Activated naive CD8-positive, alpha-beta T cell treated with anti-CD3 and anti-CD28 coated beads, Interleukin-2, amount 50 U/mL, for 16 hours (primary cell): Measurements from ENCODE around the gene UBE2H.
"Not testable (repeated sequence)": the region's sequence is repeated elsewhere in the genome, so short reads cannot be mapped to it uniquely, and the experiment has no call there.

Experiments used
- DNase-seq: peaks from one replicate; pipeline ENCODE4 v3.0.0-alpha.2; 2020; ENCODE audit warnings: low read depth, low spot score

The UBE2H gene

DNA sequence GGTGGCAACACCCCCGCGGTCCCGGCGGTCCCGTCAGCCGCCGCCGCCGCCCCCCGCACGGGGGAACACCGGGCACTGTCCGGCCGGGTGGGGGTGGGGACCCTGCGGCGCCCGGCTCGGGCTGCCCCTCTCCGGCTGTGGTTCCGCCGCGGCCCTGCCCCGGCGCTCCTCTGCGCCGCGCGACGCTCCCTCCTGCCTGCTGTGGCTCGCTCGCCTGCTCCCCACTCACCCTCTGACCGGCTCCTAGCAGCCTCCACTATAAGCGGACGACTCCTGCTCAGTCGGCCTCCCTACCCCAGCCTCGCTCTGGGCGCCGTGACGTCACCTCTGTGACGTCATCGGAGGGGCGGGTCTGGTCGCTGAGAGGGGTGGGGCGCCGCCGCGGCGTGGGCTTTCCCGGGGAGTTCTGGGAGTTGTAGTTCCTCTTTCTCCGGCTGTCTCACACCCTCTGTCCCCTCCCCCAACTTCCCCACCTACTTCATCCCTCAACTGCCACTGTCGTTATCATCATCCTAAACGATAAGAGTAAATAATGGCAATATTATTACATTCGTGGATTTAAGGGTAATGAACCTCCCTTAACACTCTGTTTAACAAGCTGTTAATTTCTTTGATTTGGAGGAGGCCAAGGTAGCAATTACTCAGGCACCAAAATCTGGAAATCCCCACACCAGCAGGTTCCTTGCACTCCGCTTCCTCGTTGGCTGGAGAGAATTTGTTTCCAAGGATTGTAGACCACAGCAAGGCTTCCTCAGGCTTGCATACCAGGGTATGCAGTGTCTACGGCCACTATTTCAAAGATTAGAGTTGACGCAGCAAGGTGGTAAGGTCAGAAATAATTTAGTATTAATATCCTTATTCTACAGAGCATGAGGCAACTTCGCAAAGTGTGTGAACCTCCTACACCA is at the start of gene UBE2H:
Gene UBE2H (minus strand): TSS at position 308 of the 908 bp plus-strand sequence. CDS start 405 bp downstream, outside the sequence.
- DNase-seq: peak; percentile 82

DNA sequence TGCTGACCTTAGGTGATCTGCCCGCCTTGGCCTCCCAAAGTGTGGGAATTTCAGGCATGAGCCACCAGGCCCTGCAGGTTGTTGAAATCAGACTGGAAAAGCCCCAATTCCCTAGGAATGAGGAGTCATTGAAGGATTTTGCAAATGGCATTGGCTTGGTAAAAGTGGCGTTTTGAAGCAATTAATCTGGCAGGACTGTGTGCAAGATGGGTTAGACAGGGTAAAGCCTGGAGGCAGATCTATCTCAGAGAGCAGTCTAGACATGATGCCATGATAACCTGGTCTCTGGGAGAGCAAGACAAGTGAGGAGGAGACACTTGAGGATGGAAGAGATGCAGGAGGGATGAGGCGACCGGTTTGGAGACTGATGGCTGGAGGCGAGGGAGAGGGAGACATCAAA is 45.7 kb upstream of the UBE2H start:
- no peak for DNase-seq

- no peak for DNase-seq
Measured at GRCh38 chr7:129997285-129997684, 44.5 kb upstream of the UBE2H start.

- no peak for DNase-seq
Measured at GRCh38 chr7:129993275-129993674, 40.5 kb upstream of the UBE2H start.

DNA sequence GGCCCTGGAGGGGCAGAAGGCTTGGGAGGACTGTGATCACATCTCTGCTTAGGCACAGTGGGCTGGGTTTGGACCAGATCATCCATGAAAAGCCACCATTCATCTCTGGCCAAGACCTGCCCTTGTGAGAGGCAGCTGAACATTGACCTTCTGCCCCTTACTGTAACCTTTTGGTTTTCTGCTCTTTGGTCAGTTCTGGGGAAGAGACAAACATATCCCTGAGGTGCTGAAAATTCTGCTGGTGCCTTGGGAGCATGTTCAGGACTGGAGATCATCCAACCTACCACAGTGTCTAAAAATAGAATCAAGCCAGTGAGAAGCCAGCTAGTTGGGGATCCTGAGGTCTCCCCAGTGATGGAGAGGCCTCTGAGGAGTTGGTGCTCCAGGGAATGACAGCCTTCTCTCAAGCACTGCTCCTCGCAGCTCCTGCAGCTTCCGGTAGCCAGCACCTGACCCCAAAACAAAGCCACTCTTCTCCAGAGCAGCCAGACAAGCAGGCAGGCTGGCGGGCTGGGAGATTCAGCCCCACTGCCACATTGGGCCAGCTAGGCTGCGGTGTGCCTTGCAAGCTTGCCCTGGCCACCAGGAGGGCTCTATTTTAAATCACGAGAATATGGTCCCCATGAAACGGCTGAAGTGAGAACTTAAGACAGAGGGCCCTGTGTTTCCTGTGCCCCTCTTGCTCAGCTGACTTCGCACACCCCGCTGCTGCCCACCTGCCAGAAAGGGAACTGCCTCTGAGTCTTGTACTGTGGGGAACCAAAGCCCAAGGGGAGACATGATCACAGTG is 37.8 kb upstream of the UBE2H start:
- DNase-seq: no peak

DNA sequence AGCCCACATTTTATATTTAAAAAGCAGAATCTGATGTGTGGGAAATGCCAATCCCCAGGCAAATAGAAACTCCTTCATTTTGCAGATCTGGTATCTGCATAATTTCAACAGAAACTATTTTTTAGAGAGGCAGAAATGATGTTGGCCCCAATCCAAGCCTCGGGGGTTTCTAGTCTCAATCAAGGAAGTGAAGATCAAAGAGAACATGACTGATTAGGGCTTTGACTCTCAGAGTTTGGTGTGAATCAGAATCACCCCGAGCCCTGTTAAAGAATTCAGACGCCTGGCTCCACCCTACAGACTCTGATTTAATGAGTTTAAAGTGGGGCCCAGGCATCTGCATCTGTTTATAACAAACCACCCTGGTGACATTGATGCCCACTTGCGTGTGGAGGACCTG is 36.7 kb upstream of the UBE2H start:
- peak; percentile 29 for DNase-seq

- DNase-seq: no peak
Measured at GRCh38 chr7:129986600-129986999, 33.8 kb upstream of the UBE2H start.

- DNase-seq: no peak
Measured at GRCh38 chr7:129980667-129981066, 27.9 kb upstream of the UBE2H start.

DNA sequence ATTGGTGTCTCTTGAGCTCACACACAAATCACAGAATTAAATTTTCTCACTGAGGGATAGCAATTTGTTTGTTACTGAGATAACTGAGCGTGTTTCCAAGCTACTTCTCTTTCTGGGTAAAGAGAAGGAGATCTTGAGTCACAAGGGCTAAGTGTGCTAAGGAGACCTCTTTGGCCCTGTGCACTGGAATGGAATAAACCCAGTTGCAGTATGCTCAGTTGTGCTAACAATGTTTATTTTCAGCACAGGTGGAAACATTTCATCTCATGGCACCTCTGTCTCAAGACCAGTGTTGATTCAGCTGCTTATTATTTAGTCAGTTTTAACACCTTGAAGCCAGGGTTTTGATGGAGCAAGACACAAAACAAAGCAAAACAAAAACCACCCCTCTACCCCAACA is 22.5 kb upstream of the UBE2H start:
- no peak for DNase-seq

- no peak for DNase-seq
Measured at GRCh38 chr7:129970816-129971215, 18.1 kb upstream of the UBE2H start.

GRCh38 chr7:129969881-129970446 is 17.2 kb upstream of the UBE2H start:
- DNase-seq: no peak

- DNase-seq: no peak
Measured at GRCh38 chr7:129968592-129969383, 16.0 kb upstream of the UBE2H start.

GRCh38 chr7:129960204-129960475 is 7.4 kb upstream of the UBE2H start:
- not testable (repeated sequence) for DNase-seq

DNA sequence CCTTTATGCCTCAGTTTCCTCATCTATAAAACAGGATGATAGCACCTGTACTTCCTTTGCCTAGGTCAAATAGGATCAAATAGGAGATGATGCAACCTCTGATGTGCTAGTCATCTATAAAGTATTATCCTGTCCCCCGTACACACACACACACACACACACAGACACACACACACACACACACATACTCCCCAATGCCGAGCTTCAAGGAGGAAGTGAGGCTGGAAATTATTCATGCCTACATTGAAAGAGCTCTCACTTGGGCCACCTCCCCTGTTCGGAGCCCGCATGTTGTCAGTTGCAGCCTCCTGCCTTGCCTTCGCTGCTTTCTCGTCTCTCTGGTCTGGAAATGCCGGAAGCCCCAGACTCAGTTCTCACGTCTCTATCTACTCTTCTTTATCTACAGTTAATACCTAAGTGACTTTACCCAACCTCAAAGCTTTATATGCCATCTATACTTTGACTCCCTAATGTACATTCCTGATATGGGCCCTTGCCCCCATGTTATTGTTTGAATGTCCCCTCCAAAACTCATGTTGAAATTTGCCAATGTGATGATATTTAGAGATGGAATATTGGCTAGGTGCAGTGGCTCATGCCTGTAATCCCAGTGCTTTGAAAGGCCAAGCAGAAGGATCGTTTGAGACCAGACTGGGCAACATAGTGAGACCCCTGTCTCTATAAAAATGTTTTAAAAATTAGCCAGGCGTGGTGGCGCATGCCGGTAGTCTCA is 6.9 kb upstream of the UBE2H start:
- DNase-seq: no peak

- no peak for DNase-seq
Measured at GRCh38 chr7:129958643-129959470, 6.1 kb upstream of the UBE2H start.

DNA sequence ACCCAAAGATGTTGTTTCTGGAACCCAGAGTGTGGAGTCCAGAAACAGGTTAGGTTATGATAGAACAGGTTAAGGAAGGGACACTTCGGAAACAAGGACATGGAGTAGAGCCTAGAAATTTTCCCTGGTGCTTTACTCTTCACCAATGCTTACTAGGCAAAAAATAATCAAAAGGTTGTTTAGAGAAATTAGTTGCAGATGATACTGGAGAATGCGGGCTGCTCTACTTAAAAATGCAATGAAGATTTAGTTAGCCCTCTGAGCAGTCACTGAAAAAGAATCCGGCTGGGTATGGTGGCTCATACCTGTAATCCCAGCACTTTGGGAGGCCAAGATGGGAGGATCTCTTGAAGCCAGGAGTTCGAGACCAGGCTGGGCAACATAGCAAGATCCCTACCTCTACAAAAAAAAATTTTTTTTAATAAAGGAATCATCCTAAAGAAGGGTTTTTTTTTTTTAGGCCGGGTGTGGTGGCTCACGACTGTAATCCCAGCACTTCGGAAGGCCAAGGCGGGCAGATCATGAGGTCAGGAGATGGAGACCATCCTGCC is 3.3 kb upstream of the UBE2H start:
- DNase-seq: no peak

DNA sequence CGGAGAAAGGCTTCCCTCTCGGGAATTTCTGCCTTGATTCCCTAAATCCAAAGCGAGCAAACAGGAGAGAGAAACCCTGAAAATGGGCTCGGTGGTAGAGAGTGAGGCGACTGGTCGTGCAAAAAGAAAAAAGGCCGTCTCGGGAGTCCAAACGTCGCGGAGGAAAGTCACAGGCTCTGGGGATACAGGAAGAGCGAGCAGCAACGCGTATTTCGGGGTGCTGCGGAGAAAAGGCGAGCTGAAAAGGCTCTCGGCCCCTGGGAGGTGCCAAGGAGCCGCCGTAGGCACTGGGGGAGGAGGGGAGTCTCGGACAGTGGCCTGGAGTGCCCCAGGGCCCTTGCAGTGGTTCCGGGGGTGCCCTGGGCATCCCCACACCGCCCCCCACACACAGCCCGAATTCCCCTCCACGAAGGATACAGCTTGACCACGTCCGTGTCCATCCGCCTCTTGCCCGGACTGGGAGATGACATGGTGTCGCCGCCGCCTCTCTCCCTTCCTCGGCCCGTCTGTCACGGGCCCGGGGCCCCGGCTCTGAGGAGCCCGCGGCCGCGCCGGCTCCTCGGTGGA is 591 bp downstream of the UBE2H start:
- no peak for DNase-seq

DNA sequence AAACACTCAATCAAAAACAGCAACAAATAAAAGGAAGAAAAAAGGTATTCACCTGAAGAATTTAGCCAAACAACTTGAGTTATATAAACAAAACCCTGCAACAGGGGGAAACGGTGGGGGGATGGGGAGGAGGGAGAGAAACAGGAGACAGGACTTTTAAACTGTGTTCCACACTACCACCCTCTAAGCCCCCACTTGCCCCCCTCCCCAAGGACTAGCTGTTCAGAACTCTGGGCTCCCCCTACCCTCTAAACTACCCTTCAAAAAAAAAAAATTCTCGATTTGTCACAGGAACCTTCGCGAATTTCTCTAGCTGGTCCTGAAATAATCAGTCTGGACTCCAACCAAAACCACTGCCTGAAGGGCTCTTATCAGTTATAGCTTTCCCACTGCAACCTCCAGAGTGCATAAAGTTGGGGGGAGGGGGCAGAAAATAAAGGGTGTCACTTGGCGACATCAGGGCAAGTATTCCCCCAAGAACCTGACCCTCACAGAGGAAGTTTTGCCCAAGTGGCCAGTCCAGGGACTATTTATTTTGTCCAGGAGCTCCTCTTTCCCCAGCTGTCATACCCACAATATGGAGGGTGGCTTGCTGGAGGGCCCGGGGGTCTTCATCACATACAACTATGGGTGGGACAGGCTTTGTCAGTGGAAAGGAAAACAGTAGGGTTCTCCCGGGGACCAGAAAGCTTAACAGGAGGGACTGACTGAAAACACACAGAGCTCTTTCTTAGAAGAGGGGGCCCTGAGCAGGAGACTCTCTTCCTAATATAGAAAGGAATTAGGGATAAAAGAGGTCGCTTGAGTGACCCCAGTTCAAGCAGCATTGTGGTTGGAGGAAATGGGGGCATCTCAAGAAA is 1.3 kb downstream of the UBE2H start:
- DNase-seq: no peak

GRCh38 chr7:129950933-129951225 is 1.9 kb downstream of the UBE2H start:
- no peak for DNase-seq
